Ishikawa (cell line): Measurements from ENCODE around the gene MAP3K1.

Experiments
- CEBPB ChIP-seq: IDR thresholded peaks from 2 replicates; pipeline ENCODE4 v1.6.1; 2012
- CREB1 ChIP-seq: IDR thresholded peaks from 2 replicates; pipeline ENCODE4 v1.6.1; 2012; ENCODE audit warnings: low read depth
- EGR1 ChIP-seq: IDR thresholded peaks from 2 replicates; pipeline ENCODE4 v1.6.1; 2012
- EP300 ChIP-seq: IDR thresholded peaks from 2 replicates; pipeline ENCODE4 v1.6.1; 2012; ENCODE audit warnings: borderline replicate concordance
- FOXM1 ChIP-seq: IDR thresholded peaks from 2 replicates; pipeline ENCODE4 v1.6.1; 2012; ENCODE audit warnings: low read depth, borderline replicate concordance
- MAX ChIP-seq: IDR thresholded peaks from 2 replicates; pipeline ENCODE4 v1.6.1; 2012
- NFIC ChIP-seq: IDR thresholded peaks from 2 replicates; pipeline ENCODE4 v1.6.1; 2012
- RAD21 ChIP-seq: IDR thresholded peaks from 2 replicates; pipeline ENCODE4 v1.6.1; 2012; ENCODE audit warnings: low read depth
- TAF1 ChIP-seq: IDR thresholded peaks from 2 replicates; pipeline ENCODE4 v1.6.1; 2012; ENCODE audit warnings: low read depth, mild to moderate bottlenecking
- TCF12 ChIP-seq: IDR thresholded peaks from 2 replicates; pipeline ENCODE4 v1.6.1; 2012; ENCODE audit warnings: low read depth
- TEAD4 ChIP-seq: IDR thresholded peaks from 2 replicates; pipeline ENCODE4 v1.6.1; 2012
- USF1 ChIP-seq: IDR thresholded peaks from 2 replicates; pipeline ENCODE4 v1.6.1; 2012
- YY1 ChIP-seq: IDR thresholded peaks from 2 replicates; pipeline ENCODE4 v1.6.1; 2012; ENCODE audit warnings: low read depth
- ZBTB7A ChIP-seq: IDR thresholded peaks from 2 replicates; pipeline ENCODE4 v1.6.1; 2012; ENCODE audit warnings: low read depth
- TF ChIP-seq, protein P1 (sequence below): IDR thresholded peaks from 2 replicates; pipeline ENCODE4 v1.6.1; 2012; ENCODE audit warnings: low read depth, mild to moderate bottlenecking

The MAP3K1 gene

DNA sequence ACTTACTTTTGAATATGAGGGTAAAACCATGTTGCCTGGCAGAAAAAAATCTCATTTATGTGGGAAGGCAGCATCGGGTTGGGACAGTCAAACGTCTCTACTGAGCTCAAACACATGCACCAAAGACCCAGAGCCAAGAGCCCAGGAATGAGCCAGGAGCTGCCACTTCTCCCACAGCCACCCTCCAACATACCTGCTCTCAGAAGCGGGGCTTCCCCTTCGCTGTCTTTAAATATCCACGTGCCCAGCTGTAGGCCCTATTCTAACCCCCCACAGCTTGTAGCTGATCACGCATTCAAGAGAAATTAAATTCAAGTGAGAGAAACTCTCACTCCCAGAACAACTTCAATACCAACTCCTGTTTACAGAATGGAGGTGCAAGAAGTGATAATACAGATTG, 42.6 kb upstream of the MAP3K1 start:
- TF ChIP-seq RAD21 (no peak), TEAD4 (no peak), CREB1 (no peak), MAX (no peak), USF1 (no peak), EGR1 (no peak), FOXM1 (no peak), TCF12 (no peak), EP300 (no peak), ZBTB7A (no peak), TAF1 (no peak), YY1 (no peak), NFIC (no peak), CEBPB (no peak)
- TF ChIP-seq, protein P1, sequence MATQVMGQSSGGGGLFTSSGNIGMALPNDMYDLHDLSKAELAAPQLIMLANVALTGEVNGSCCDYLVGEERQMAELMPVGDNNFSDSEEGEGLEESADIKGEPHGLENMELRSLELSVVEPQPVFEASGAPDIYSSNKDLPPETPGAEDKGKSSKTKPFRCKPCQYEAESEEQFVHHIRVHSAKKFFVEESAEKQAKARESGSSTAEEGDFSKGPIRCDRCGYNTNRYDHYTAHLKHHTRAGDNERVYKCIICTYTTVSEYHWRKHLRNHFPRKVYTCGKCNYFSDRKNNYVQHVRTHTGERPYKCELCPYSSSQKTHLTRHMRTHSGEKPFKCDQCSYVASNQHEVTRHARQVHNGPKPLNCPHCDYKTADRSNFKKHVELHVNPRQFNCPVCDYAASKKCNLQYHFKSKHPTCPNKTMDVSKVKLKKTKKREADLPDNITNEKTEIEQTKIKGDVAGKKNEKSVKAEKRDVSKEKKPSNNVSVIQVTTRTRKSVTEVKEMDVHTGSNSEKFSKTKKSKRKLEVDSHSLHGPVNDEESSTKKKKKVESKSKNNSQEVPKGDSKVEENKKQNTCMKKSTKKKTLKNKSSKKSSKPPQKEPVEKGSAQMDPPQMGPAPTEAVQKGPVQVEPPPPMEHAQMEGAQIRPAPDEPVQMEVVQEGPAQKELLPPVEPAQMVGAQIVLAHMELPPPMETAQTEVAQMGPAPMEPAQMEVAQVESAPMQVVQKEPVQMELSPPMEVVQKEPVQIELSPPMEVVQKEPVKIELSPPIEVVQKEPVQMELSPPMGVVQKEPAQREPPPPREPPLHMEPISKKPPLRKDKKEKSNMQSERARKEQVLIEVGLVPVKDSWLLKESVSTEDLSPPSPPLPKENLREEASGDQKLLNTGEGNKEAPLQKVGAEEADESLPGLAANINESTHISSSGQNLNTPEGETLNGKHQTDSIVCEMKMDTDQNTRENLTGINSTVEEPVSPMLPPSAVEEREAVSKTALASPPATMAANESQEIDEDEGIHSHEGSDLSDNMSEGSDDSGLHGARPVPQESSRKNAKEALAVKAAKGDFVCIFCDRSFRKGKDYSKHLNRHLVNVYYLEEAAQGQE = no peak

GRCh38 chr5:56774957-56775356, 40.4 kb upstream of the MAP3K1 start:
- TF ChIP-seq TCF12 (no peak), FOXM1 (no peak), CEBPB (no peak), TAF1 (no peak), YY1 (no peak), TEAD4 (no peak), NFIC (no peak), MAX (no peak), USF1 (no peak), CREB1 (no peak), EGR1 (no peak), EP300 (no peak), ZBTB7A (no peak), RAD21 (no peak)
- TF ChIP-seq, protein P1 = no peak

DNA sequence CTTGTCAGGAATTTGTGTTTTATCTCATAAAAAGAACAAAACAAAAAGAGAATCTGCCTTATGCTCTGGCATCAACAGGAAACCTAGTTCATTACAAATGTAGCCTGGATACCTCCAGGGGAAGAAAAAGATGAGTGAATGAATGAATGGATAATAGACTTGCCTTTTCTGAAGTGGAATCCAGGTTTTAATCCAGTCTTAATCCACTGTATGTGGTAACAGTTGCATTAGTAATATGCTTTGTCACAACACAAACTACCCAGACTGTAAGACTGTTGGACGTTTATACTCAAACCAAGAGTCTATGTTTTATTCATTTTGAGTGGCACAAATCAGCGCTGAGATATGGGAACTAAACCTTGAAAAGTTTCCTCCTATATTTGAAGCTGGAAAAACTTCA, 32.1 kb upstream of the MAP3K1 start:
- no peak for TF ChIP-seq TCF12

DNA sequence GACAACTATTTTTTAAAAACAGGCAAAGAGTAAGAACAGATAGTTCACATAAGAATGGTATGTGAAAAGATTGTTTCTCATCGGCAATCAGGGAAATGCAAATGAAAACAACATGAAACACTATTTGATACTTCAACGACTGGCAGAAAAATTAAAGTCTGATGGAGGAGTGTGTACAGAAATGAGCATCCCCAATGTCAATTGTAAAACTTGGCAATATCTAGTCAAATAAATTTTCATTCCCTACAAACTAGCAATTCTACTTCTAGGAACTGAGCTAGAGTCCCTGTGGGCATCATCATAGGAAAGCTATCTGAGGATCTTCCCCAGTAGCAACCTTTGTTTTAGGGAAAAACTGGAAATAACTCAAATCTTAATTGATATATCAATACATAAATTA, 29.0 kb upstream of the MAP3K1 start:
- TF ChIP-seq CREB1 (no peak), YY1 (no peak), TCF12 (no peak), TEAD4 (no peak)
- TF ChIP-seq, protein P1 = no peak

DNA sequence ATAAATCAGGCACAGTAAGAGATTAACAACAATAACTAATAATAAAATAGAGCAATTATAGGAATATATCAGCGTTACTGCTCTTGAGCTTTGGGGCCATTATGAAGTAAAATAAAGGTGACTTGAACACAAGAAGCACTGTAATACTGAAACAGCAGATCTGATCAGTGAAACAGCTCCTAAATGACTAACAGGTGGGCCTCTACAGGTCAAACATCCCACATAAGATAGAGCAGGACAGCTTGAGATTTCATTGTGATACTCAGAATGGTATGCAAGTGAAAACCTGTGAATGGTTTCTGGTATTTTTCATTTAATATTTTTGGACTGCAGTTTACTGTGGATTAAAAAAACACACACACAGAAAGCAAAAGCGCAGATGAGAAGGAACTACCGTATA, 24.0 kb upstream of the MAP3K1 start:
- TF ChIP-seq TAF1 = no peak
- TF ChIP-seq ZBTB7A = no peak
- TF ChIP-seq EGR1 = no peak
- TF ChIP-seq FOXM1 = no peak

- TF ChIP-seq USF1 = no peak
- TF ChIP-seq CREB1 = no peak
- no peak for TF ChIP-seq EGR1
- no peak for TF ChIP-seq ZBTB7A
- TF ChIP-seq YY1 = no peak
- no peak for TF ChIP-seq CEBPB
- no peak for TF ChIP-seq TEAD4
- TF ChIP-seq FOXM1 = no peak
- TF ChIP-seq TCF12 = no peak
- TF ChIP-seq, protein P1 = no peak
- no peak for TF ChIP-seq EP300
- no peak for TF ChIP-seq MAX
- no peak for TF ChIP-seq TAF1
- no peak for TF ChIP-seq RAD21
- no peak for TF ChIP-seq NFIC
Measured at GRCh38 chr5:56798521-56798920, 16.8 kb upstream of the MAP3K1 start.
